GM12873 (cell line): Measurements from ENCODE around the gene FTCD.

Experiments used
- TF ChIP-seq, protein P1 (sequence below): IDR thresholded peaks from 2 replicates; pipeline ENCODE4 v1.5.1; 2012; ENCODE audit warnings: low read depth, mild to moderate bottlenecking, moderate library complexity, low read length, control low read depth; ENCODE audit not compliant: insufficient read depth; ENCODE audit errors: missing control alignments

Gene FTCD

DNA sequence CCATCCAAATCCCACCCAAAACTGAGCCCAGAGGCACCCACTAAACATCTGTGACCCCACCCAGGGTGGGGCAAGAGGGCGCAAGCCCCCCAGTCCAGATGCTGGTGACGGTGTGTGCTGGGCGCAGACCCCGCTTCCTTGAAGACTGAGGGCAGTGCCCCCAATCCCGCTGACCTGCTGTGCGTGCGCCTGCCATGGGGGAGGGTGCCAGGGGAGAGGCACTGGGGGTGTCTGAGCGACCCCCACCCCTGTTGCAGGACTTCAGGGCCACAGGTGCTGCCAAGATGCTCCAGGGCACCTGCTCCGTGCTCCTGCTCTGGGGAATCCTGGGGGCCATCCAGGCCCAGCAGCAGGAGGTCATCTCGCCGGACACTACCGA is 44.2 kb downstream of the FTCD start:
- TF ChIP-seq, protein P1, sequence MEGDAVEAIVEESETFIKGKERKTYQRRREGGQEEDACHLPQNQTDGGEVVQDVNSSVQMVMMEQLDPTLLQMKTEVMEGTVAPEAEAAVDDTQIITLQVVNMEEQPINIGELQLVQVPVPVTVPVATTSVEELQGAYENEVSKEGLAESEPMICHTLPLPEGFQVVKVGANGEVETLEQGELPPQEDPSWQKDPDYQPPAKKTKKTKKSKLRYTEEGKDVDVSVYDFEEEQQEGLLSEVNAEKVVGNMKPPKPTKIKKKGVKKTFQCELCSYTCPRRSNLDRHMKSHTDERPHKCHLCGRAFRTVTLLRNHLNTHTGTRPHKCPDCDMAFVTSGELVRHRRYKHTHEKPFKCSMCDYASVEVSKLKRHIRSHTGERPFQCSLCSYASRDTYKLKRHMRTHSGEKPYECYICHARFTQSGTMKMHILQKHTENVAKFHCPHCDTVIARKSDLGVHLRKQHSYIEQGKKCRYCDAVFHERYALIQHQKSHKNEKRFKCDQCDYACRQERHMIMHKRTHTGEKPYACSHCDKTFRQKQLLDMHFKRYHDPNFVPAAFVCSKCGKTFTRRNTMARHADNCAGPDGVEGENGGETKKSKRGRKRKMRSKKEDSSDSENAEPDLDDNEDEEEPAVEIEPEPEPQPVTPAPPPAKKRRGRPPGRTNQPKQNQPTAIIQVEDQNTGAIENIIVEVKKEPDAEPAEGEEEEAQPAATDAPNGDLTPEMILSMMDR, result no peak

DNA sequence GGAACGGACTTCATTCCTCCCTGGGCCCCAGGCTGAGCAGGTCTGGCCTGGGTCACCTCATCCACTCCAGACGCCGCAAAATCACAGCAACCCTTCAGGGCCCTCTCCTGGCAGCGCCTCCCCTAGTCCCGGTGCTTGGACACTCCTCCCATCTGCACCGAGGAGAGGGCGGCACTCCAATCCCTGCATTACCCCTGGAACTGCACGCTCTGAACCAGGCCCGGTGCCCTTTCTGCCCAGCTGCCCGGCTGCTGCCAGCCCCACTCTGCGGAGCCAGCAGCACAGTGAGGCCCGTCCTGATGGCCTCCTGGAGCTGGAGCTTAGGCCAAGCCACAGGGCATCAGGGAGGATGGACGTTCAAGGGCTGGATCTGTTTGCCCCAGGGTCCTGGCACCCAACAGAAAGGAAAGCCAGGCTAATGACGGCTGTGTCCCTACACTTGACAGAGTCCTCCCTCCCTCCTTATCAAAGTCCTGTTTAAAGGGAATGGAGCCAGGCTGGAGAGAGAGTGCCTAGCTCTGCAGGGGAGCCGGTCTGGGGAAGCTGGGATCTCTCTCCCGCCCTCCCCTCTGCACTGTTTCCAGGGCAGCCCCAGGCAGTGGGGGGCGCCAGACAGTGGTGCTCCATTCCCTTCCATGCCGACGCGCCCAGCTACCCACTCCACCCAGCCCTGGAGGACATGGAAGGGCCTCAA is 44.7 kb downstream of the FTCD start:
- TF ChIP-seq, protein P1, result no peak

DNA sequence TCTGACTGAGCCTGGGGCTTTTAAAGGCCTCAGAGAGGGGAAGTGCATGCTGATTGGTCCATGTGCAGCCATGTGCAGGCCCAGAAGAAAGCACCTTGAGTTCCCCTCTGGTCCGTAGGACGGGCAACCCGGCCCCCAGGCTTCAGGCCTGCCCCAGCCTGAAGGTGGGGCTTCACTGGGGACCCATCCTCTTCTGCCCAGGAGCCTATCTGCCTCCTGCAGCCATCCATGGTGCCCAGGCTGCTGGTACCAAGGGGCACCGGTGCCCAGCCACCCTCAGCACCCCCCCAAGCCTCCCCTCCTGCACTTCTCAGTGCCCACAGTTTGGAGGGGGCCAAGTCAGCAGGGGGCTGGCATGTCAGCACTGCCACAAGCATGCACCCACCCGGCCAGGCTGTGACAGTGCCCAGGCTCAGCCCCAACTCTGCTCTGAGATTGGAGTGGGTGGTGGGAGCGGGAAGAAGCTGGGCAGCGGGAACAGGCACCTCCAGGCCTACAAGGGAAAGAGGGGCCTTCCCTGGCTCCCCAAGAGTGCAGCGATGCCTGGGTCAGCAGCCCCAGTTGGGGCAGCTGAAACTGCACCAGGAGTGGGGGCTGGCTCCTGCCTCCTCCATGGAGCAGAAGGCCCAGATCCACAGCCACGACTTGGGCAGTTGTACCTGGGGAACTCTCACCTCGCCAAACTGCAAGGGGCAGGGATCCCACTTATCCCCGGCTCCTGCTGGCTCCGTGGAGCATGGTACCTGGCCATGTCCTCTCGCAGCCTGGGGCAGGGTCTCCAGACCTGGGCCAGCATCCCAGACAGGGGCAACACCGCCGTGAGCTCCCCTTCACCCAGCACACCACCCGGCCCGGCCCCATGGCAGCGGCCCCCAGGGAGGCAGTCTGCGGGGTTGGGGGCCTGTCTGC is 45.8 kb downstream of the FTCD start:
- TF ChIP-seq, protein P1, result no peak

DNA sequence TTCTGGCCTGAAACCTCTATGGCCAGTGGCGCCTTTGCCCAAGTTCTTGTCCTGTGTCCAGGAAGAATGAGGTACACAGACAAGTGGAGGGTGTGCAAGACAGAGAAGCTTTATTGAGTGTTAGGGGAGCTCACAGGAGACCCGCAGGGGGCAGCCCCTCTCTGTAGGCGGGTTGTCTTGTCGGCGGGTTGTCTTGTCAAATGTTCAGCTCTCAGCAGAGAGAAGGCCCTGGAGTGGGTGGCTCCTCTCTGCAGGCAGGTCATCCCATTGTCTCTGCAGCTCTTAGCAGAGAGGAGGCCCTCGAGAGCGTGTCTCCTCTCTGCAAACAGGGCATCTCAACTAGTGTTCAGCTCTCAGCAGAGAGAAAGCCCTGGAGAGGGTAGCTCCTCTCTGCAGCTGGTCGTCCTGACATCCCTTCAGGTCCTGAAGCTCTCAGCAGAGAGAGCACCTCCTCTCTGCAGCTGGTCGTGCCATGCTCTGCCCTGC is 46.5 kb downstream of the FTCD start:
- TF ChIP-seq, protein P1, result no peak

DNA sequence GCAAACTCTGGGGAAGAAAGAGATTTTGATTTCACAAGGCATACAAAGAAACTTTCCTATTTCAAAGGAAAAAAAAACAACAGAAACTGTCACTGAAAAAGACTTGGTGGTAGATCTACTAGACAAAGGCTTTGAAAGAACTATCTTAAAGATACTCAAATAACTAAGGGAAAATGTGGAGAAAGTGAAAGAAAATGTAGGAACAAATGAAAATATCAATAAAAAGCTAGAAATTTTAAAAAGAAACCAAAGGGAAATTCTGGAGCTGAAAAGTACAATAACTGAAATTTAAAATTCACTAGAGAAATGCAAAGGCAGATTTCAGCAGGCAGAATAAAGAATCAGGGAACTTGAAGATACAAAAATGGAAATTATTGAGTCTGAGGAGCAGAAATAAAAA is 51.3 kb downstream of the FTCD start:
- TF ChIP-seq, protein P1, result no peak

DNA sequence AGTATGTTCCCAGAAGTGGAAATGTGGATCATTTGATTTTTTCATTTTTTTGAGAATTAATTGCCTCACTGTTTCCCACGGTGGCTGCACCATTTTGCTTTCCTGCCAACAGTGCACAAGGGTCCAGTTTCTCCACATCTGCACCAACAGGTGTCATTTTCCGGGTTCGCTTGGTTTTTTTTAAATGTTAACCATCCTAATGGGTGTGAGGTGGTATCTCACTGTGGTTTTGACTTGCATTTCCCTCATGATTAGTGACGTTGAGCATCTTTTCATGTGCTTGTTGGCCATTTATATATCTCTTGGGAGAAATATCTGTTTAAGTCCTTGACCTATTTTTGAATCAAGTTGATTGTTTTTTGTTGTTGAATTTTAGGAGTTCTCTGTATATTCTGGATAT is 54.5 kb downstream of the FTCD start:
- TF ChIP-seq, protein P1, result no peak

DNA sequence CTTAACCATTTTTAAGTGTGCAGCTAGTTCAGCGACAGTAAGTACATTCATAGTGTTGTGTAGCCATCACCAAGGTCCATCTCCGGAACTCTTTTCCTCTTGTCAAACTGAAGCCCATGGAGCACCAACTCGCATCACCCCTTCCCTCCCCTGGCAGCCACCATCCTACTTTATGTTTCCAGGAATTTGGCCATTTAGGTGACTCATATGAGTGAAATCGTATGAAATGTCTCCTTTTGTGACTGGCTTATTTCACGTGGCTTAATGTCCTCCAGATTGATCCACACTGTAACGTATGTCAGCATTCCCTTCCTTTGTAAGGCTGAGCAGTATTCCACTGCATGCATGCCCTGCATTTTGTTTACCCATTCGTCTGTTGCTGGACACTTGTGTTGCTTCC is 55.0 kb downstream of the FTCD start:
- TF ChIP-seq, protein P1, result no peak
